Thyroid gland (tissue), 4 donors: Measurements from ENCODE around the gene CFC1. TPM values are rescaled to one million over a fixed set of nuclear protein-coding genes. Genes with fewer than 3 reads are reported as not detected.
"Not testable (repeated sequence)": the region's sequence is repeated elsewhere in the genome, so short reads cannot be mapped to it uniquely, and the experiment has no call there.

Experiments
- DNase-seq, 2 donors: peaks; one replicate each; pipeline ENCODE4 v3.0.0-alpha.2; 2019
- H3K27ac ChIP-seq, 3 donors: fragments of 200-600 bp; sonication (generic); 1 replicate in 2 of 3; 2 replicates in 1 of 3; pipeline ENCODE4 v1.5.1; 2016 to 2019; ENCODE audit warnings: mild to moderate bottlenecking in 1 of 3, moderate library complexity in 1 of 3
- H3K27me3 ChIP-seq: fragments of 200-600 bp; sonication (generic); one replicate; pipeline ENCODE4 v1.5.1; 2019
- H3K36me3 ChIP-seq, 2 donors: fragments of 200-600 bp; sonication (generic); one replicate each; pipeline ENCODE4 v1.5.1; 2016 to 2019
- H3K4me1 ChIP-seq, 2 donors: fragments of 200-600 bp; sonication (generic); one replicate each; pipeline ENCODE4 v1.5.1; 2017 to 2019
- H3K4me3 ChIP-seq, 3 donors: fragments of 200-600 bp; sonication (generic); replicated peaks in 1 of 3; 1 replicate in 2 of 3; 2 replicates in 1 of 3; pipeline ENCODE4 v1.5.1; 2016; ENCODE audit warnings: mild to moderate bottlenecking in 1 of 3
- H3K9me3 ChIP-seq: fragments of 200-600 bp; sonication (generic); one replicate; pipeline ENCODE4 v1.5.1; 2017
- WGBS, 2 donors: methylation state at CpG; one replicate each; pipeline ENCODE4 v1.1.5; 2017; 5-methylcytosine and 5-hydroxymethylcytosine counted together
- intact Hi-C: fragments of 100-400 bp; cut with DNase I; formaldehyde crosslinking; loops from one replicate; pipeline ENCODE4 v1.15.1; 2023
- total RNA-seq, 4 donors: library from RNA; depleted of rRNA; stranded (reverse); fragments of >200 nt; gene quantifications; one replicate each; pipeline ENCODE4 v1.2.3, GENCODE V29; 2016

The CFC1 gene
- total RNA-seq, 4 donors from 2014 or later, result not detected

GRCh38 chr2:130576209-130576784 is 23.1 kb downstream of the CFC1 start:
- no CpG with 5 or more reads among the region's 8 CpGs for WGBS, 2 donors
- H3K27ac ChIP-seq, DNase-seq, H3K27me3 ChIP-seq, H3K4me3 ChIP-seq, H3K9me3 ChIP-seq, intact Hi-C loops, H3K4me1 ChIP-seq, H3K36me3 ChIP-seq: not testable (repeated sequence)

- H3K4me1 ChIP-seq, intact Hi-C loops, H3K27ac ChIP-seq, H3K9me3 ChIP-seq, H3K4me3 ChIP-seq, DNase-seq, H3K36me3 ChIP-seq, H3K27me3 ChIP-seq: not testable (repeated sequence)
- no CpG with 5 or more reads among the region's 13 CpGs for WGBS, 2 donors
Measured at GRCh38 chr2:130574230-130574629, 25.1 kb downstream of the CFC1 start.

- H3K27me3 ChIP-seq, intact Hi-C loops, H3K4me1 ChIP-seq, H3K36me3 ChIP-seq, DNase-seq, H3K9me3 ChIP-seq, H3K27ac ChIP-seq, H3K4me3 ChIP-seq: not testable (repeated sequence)
- no CpG with 5 or more reads among the region's 3 CpGs for WGBS, 2 donors
Measured at GRCh38 chr2:130571929-130572328, 27.4 kb downstream of the CFC1 start.

GRCh38 chr2:130566165-130566564 is 33.2 kb downstream of the CFC1 start:
- WGBS, 2 donors, result no CpG with 5 or more reads among the region's 4 CpGs
- H3K36me3 ChIP-seq, H3K27me3 ChIP-seq, H3K9me3 ChIP-seq, H3K4me1 ChIP-seq, H3K27ac ChIP-seq, DNase-seq, H3K4me3 ChIP-seq, intact Hi-C loops: not testable (repeated sequence)

- intact Hi-C loops, H3K27ac ChIP-seq, H3K9me3 ChIP-seq, H3K4me1 ChIP-seq, H3K36me3 ChIP-seq, H3K27me3 ChIP-seq, H3K4me3 ChIP-seq, DNase-seq: not testable (repeated sequence)
- no CpG with 5 or more reads among the region's 8 CpGs for WGBS, 2 donors
Measured at GRCh38 chr2:130556441-130556840, 42.9 kb downstream of the CFC1 start.

GRCh38 chr2:130554178-130554577 is 45.2 kb downstream of the CFC1 start:
- H3K27me3 ChIP-seq, H3K9me3 ChIP-seq, H3K4me1 ChIP-seq, DNase-seq, H3K4me3 ChIP-seq, intact Hi-C loops, H3K27ac ChIP-seq, H3K36me3 ChIP-seq: not testable (repeated sequence)
- no CpG with 5 or more reads among the region's 4 CpGs for WGBS, 2 donors

GRCh38 chr2:130549475-130549874 is 49.9 kb downstream of the CFC1 start:
- not testable (repeated sequence) for H3K36me3 ChIP-seq, H3K9me3 ChIP-seq

GRCh38 chr2:130548418-130548817 is 51.0 kb downstream of the CFC1 start:
- DNase-seq, H3K27me3 ChIP-seq, H3K27ac ChIP-seq, H3K4me1 ChIP-seq, H3K9me3 ChIP-seq, intact Hi-C loops, H3K36me3 ChIP-seq, H3K4me3 ChIP-seq: not testable (repeated sequence)
- WGBS, 2 donors, result no CpG with 5 or more reads among the region's 3 CpGs

More at GRCh38 chr2:130549475-130549874, 49.9 kb downstream of the CFC1 start:
- DNase-seq, H3K27ac ChIP-seq, intact Hi-C loops, H3K4me1 ChIP-seq, H3K4me3 ChIP-seq, H3K27me3 ChIP-seq: not testable (repeated sequence)
- WGBS, 2 donors, result no CpG with 5 or more reads among the region's 27 CpGs

- H3K9me3 ChIP-seq, intact Hi-C loops, H3K36me3 ChIP-seq, H3K27me3 ChIP-seq, H3K27ac ChIP-seq, H3K4me3 ChIP-seq, DNase-seq, H3K4me1 ChIP-seq: not testable (repeated sequence)
- WGBS, 2 donors, result no CpG with 5 or more reads among the region's 5 CpGs
Measured at GRCh38 chr2:130544978-130545377, 54.4 kb downstream of the CFC1 start.

- intact Hi-C loops, H3K4me3 ChIP-seq, H3K9me3 ChIP-seq, DNase-seq, H3K36me3 ChIP-seq, H3K27ac ChIP-seq, H3K27me3 ChIP-seq, H3K4me1 ChIP-seq: not testable (repeated sequence)
- WGBS, 2 donors, result no CpG with 5 or more reads among the region's 12 CpGs
Measured at GRCh38 chr2:130543785-130544528, 55.4 kb downstream of the CFC1 start.

- H3K9me3 ChIP-seq, H3K36me3 ChIP-seq, H3K27ac ChIP-seq, DNase-seq, H3K4me3 ChIP-seq, intact Hi-C loops, H3K4me1 ChIP-seq, H3K27me3 ChIP-seq: not testable (repeated sequence)
- no CpG with 5 or more reads among the region's 4 CpGs for WGBS, 2 donors
Measured at GRCh38 chr2:130542789-130543188, 56.6 kb downstream of the CFC1 start.
